Calu3 (cell line): ENCODE measurements around the gene VSTM2B. TPM values are rescaled to one million over a fixed set of nuclear protein-coding genes. Genes with fewer than 3 reads are reported as not detected.

Experiments
- BruUV-seq: library from RNA; stranded (reverse); fragments of 400-500 nt; replicated peaks from 2 replicates; lab custom pipeline; 2021; lab: Mats Ljungman, UMichigan
- CTCF ChIA-PET: fragments of 300-600 bp; sonication (Branson Sonifier 250); formaldehyde crosslinking; loops from one replicate; lab custom pipeline; 2022; ENCODE audit warnings: antibody characterized with exemption; lab: Charles Lee
- DNase-seq: peaks from one replicate; pipeline ENCODE4 v3.0.0; 2022
- H3K27ac Mint-ChIP-seq: one replicate; pipeline ENCODE4 v1.8.0; 2022; ENCODE audit warnings: mixed read lengths; ENCODE audit not compliant: unreplicated experiment
- H3K27me3 Mint-ChIP-seq: one replicate; pipeline ENCODE4 v1.8.0; 2022; ENCODE audit warnings: mixed read lengths; ENCODE audit not compliant: unreplicated experiment
- H3K36me3 Mint-ChIP-seq: one replicate; pipeline ENCODE4 v1.8.0; 2022; ENCODE audit warnings: mild to moderate bottlenecking, moderate library complexity, mixed read lengths; ENCODE audit not compliant: insufficient read depth, unreplicated experiment
- H3K4me1 Mint-ChIP-seq: one replicate; pipeline ENCODE4 v1.8.0; 2022; ENCODE audit warnings: mild to moderate bottlenecking, low read depth, mixed read lengths; ENCODE audit not compliant: unreplicated experiment
- H3K4me3 Mint-ChIP-seq: one replicate; pipeline ENCODE4 v1.8.0; 2022; ENCODE audit warnings: mild to moderate bottlenecking, low read depth, moderate library complexity, mixed read lengths; ENCODE audit not compliant: unreplicated experiment
- H3K9me3 Mint-ChIP-seq: one replicate; pipeline ENCODE4 v1.8.0; 2022; ENCODE audit warnings: low read depth, mixed read lengths; ENCODE audit not compliant: unreplicated experiment
- CTCF ChIP-seq: fragments of 200-600 bp; IDR thresholded peaks from one replicate; pipeline ENCODE4 v1.8.0; 2022; ENCODE audit warnings: antibody characterized with exemption; ENCODE audit not compliant: unreplicated experiment
- intact Hi-C: fragments of 100-400 bp; cut with micrococcal nuclease; formaldehyde crosslinking; loops from one replicate; pipeline ENCODE4 v1.10.0; 2022; ENCODE audit not compliant: unreplicated experiment
- total RNA-seq: library from RNA; stranded (reverse); gene quantifications from 2 replicates; pipeline ENCODE4 v1.2.3, GENCODE V29; 2022

VSTM2B gene
- total RNA-seq, 1 experiment from 2014 or later = not detected

- H3K4me1 Mint-ChIP-seq = no peaks in the 10 kb centered on the region
- H3K27me3 Mint-ChIP-seq = peaks cover 71% of the 10 kb centered on the region
- CTCF ChIA-PET = no interaction called here
- no peaks in the 10 kb centered on the region for H3K36me3 Mint-ChIP-seq
- no peak overlapping the region for H3K4me3 Mint-ChIP-seq
- no peak overlapping the region for H3K27ac Mint-ChIP-seq
- peaks cover 3% of the 10 kb centered on the region for H3K9me3 Mint-ChIP-seq
- TF ChIP-seq CTCF = no peak
- intact Hi-C loops = no loop called here
- no TSS peak for BruUV-seq
- DNase-seq = no peak
Observed at GRCh38 chr19:29499921-29500590, 25.7 kb upstream of the VSTM2B start.

GRCh38 chr19:29501816-29502580 is 23.8 kb upstream of the VSTM2B start:
- H3K27me3 Mint-ChIP-seq = peaks cover 60% of the 10 kb centered on the region
- H3K4me3 Mint-ChIP-seq = no peak overlapping the region
- no peak for TF ChIP-seq CTCF
- H3K9me3 Mint-ChIP-seq = no peaks in the 10 kb centered on the region
- H3K27ac Mint-ChIP-seq = no peak overlapping the region
- no peak for DNase-seq
- H3K36me3 Mint-ChIP-seq = no peaks in the 10 kb centered on the region
- CTCF ChIA-PET = no interaction called here
- H3K4me1 Mint-ChIP-seq = no peaks in the 10 kb centered on the region
- intact Hi-C loops = no loop called here
- BruUV-seq = no TSS peak

- Mint-ChIP-seq H3K27me3 (peaks cover 57% of the 10 kb centered on the region), H3K36me3 (no peaks in the 10 kb centered on the region), H3K4me3 (no peak overlapping the region), H3K4me1 (no peaks in the 10 kb centered on the region), H3K9me3 (no peaks in the 10 kb centered on the region), H3K27ac (no peak overlapping the region)
- TF ChIP-seq CTCF = no peak
- no peak for DNase-seq
- BruUV-seq = no TSS peak
- CTCF ChIA-PET = no interaction called here
- intact Hi-C loops = no loop called here
Observed at GRCh38 chr19:29502581-29502850, 23.3 kb upstream of the VSTM2B start.

- no peaks in the 10 kb centered on the region for H3K4me1 Mint-ChIP-seq
- no peaks in the 10 kb centered on the region for H3K9me3 Mint-ChIP-seq
- DNase-seq = no peak
- intact Hi-C loops = no loop called here
- no peak overlapping the region for H3K27ac Mint-ChIP-seq
- CTCF ChIA-PET = no interaction called here
- TF ChIP-seq CTCF = no peak
- no TSS peak for BruUV-seq
- peaks cover 53% of the 10 kb centered on the region for H3K27me3 Mint-ChIP-seq
- H3K36me3 Mint-ChIP-seq = no peaks in the 10 kb centered on the region
- H3K4me3 Mint-ChIP-seq = no peak overlapping the region
Observed at GRCh38 chr19:29503140-29503758, 22.5 kb upstream of the VSTM2B start.
